SHP77 (cell line): Measurements from ENCODE around the gene COL13A1.

ENCODE experiments used
- DNase-seq, 2 experiments: peaks; one replicate each; lab custom pipeline; 2025; lab: John Stamatoyannopoulos, UW

Gene COL13A1

DNA sequence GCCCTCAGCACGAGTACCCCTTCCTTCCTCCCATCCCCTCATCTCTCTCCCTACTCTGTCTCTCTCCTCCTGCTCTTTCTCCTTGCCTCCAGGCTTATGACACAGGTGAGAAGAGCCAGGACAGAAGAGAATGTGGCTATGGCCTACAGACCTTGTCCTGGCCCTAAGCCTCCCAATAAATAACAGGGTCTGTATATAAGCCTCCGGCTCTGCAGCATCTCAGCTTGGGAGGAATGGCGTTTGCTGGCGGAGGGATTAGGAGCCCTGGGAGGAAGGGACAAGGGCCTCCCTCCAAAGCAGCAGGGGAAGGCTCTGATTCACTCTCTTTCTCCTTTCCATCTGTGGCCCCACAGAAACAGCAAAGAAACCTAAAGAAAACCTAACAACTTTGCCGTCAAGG, 45.8 kb downstream of the COL13A1 start:
- DNase-seq = no peak

DNA sequence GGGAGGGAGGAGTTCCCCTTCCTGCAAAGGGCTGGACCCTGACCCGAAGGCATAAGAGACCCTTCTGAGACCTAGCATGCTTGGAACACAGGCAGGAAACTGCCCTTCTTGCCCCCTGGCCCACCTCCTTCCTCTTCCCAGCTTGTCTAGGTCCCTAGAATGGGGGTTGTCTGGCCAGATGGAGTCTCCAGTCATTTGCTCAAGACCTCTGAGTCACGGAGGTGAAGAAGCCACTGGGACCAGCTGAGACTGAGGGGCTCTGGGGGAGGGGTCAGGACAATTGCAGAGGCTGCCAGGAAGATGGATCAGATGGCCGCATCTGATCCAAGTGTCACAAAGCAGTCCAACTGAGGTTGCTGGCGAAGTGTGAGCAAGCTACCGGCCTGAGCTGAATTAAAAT, 46.2 kb downstream of the COL13A1 start:
- DNase-seq = no peak

DNA sequence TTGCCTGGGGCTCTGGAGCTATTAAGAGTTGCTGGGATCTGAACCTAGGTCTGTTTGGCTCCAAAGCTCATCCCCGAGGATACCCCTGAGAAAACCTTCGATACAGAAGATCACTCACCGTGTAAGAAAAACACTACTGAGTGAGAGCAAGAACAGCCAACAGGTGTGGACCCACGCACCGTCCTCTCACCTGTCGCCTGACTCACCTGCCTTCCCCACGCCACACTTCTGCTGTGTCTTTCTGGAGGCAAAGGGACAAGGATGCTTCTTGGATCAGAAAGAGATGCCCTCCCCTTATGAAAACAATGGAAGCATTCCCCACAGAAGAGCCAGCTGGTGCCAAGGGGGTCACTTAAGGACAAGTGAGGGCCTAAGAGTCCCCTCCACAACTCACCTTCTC, 46.7 kb downstream of the COL13A1 start:
- DNase-seq = no peak

DNA sequence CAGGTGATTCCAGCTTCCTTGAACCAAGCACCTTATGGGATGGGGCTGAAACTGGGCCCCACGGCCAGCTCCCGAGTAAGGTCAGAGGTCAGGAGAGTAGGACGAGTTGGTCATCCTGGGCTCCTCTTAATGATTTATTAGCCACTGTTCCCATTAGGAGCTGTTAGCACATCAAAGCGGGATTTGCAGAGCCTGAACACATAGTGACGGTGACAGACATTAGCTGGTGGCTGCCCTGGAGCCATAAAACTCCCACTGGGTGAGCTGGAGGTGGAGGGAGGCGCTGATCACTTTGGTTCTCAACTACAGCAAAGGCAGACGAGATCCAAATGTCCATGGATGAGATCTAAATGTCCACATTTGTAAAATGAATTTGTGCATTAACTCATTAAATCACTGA, 48.1 kb downstream of the COL13A1 start:
- DNase-seq = no peak

DNA sequence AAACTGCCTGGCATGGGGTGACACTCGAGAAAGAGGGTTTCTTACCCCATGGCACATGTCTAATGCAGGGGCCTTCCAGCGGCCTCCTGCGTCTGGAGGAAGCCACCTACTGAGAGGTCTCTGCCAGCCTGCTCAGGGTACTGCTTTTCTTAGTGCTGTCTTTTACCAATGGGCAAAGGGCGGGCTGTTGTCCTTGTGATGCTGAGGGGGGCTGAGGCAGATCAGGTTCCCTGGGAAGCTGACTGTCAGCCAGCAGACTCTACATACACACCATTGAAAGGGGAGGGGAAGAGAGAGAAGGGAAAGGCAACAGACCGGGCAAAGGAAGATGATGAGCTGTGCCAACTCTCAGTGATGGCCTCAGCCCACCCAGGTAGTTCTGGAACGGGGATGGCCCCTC, 48.7 kb downstream of the COL13A1 start:
- no peak for DNase-seq

DNA sequence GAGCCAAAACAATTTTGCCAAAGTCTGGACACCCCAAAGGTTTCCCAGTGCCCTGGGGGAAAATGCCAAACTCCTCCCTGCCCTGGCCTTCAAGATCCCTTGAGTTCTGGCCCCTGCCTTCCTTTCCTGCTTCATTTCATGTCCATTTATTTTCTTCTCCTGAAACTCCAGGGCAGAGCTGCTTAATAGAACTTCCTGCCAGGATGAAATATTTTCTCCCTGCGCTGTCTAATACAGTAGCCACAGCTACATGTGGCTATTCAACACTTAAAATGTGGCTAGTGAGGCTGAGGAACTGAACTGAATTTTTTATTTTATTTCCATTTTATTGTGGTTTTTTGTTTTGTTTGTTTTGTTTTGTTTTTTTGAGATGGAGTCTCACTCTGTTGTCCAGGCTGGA, 49.6 kb downstream of the COL13A1 start:
- no peak for DNase-seq

DNA sequence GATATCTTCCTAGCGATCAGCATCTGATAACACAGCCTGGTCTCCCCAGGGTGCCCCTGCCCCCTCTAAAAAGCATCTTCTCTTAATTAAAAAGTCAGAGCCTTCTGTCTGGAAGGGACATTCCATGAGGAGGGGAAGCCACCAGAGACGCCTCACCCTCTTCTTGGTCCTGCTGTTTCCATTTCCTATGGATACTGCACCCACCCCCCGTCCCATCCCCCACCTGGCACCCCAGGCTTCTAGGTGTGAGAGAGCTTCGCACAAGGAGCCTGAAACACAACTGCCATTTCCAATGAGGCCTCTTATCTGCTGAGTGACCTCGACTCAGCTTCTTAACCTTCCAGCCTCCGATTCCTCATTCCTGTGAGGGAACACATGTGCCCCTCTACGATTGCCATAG, 51.4 kb downstream of the COL13A1 start:
- no peak for DNase-seq

DNA sequence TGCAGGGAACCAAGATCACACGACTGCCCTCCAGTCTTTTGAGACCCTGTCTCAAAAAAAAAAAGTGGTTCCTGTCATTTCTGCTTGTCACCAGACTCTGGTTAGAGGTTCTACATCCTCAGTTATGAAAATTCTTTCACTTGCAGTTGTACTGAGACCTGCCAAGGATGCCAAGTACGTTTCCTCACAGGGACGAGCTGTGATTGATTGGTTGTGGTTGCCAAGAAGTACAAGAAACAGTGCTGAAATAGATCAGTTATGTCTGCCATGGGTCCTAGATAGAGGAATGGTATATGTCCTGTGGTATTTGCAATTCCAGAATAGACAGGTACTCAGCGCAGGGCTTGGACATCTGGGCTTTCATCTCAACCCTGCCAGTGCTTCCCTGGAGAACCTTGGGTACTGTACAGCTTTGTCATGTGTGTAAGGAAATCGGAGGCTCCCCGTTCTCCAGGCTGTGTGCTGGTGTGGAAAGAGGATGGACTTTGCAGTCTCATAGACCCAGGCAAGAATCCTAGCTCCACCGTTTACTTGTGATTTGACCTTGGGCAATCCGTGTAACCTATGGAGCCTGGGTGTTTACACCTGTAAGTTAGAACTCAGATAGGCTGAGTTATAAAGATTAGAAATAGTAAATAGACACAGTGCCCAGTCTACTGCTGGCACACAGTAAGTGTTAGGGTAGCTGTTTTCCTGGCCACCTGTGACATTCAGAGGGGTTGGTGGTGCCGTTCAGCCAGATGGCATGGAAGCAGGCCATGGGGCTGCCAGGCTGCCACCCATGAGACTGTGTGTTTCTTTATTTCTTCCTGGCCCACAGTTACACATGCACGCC, 53.0 kb downstream of the COL13A1 start:
- DNase-seq = no peak

DNA sequence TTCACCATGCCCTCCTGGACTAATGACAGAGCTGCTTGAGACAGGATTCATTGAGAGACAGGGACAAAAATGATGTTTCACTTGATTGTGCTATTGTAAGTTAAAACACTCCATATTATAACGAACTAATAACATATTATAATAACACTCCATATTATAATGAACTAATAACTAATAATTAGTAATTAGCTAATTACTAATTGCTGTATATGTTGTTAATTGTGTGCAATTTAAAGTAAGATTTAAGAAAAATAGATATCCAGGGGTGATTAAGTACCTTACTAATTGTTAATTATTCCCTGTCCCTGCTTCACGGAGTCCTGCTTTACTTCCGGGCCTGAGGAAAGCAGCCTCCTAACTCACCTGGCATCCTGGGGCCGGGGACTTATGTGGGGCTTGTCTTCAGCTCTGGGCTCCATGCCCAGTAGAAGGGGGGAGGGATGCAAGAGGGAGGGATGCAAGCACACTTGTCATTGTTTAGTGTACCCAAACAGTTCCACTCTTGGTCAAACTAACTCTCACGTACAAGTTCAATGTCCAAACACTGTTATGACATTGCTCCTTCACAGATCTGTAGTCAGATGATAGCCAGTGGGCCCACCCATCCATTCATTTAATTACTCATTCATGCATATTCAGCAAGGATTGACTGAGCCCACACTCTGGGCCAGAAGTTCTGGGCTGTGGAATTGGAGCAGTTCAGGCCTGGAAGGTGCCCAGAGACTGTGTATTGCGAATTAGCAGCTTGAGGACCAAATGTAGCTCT, 53.8 kb downstream of the COL13A1 start:
- DNase-seq = no peak

DNA sequence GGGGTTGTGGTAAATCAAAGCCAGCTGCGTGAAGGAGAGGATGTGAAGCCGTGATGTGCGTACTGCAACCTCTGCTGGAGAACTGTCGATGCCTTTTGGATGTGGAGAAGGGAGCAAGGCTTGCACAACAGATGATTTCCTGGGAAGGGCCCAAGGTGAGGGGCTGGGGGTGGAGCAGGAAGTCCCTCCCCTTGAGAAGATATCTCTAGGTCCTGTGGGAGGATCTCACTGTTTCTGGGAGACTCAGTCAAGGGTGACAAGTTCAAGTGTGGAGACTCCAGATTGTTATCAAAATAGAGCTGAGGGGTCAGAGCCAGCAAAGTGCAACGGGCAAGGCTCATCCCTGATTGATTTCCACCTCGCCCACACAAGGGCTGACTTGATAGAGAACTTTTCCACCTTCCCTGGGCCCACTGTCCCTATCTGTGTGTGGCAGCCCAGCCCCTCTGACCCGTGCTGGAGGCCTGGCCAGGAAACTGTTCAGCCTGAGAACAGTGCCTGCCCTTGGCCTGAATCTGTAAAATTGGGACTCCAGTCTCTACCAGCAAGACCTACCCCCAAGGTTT, 55.0 kb downstream of the COL13A1 start:
- DNase-seq = no peak

DNA sequence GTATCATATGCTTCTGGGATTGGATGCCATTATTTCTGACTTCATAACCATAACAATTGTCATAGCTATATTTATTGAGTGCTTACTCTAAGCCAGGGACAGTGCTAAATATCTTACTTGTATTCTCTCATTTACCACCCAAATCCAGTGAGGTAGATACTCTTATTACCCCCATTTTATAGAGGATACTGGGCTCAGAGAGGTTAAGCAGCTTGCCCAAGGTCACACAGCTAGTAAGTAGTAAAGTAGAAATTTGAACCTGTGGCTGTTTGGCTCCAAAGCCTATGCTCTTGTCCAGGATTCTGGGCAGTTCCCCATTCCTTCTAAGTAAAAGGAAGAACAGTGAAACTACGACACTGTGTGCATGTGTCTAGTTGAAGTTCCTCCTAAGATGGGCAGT, 56.5 kb downstream of the COL13A1 start:
- no peak for DNase-seq

DNA sequence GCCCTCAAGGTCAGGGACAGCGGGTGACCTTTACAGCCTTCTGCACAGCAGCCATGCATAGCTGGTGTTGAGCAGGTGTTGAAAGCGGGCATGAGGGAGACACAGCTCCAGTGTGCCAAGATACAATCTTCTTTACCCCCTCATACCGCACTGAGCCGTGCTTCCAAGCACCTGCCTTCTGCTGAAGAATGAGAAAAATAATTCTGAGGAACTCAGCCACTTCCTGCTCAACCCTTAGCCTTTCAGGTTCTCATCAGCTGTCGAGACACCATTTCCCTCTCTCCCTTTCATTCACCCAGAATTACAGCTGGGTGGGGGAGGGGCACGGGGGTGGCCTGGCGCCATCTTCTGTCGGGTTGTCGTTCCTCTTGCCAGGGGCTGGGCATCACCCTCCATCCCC, 58.6 kb downstream of the COL13A1 start:
- no peak for DNase-seq

DNA sequence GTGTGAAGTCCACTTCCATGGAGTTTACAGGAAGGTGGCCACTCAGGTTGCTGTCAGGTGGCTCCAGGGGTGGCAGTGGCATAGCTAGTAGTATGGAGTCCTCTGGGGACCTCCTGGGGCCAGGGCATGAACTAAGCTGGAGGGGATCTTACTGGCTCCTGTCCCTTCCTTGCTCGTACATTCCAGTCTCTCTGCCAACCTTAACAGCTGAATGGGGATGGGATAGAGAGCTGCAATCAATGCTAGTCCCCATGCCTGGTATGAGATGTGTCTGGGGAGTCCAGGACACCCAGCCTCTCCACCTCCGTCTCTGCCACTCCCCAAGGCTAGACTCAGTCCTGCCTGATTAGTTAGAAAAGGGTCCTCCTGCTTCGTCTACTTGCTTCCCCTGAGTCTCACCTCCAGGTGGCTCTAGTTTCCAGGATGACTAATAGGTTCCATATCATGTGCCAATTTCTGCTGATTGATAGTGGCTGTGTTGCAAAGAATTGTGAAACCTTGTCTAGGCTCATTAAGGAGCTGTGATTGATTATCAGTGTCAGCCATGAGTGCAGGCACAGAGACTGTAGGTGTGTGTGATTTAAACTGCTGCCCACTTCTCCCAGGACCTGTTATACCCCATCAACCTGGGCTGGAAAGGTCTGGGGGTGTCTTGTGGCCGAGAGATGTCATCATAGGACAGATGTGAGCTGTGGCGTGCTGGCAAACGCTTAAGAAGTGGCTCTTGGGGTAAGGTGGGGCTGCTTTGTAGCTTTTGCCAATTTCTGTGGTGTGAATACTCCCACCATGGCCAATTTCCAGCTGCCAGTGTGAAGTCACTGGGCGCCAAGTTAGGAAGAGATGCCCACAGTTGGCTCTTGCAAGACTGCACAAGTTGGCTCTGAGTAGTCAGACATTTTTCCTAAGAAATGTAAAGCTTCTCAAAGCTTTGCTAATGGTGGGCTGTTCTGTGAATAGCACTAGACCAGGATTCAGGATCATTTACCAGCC, 59.8 kb downstream of the COL13A1 start:
- no peak for DNase-seq

DNA sequence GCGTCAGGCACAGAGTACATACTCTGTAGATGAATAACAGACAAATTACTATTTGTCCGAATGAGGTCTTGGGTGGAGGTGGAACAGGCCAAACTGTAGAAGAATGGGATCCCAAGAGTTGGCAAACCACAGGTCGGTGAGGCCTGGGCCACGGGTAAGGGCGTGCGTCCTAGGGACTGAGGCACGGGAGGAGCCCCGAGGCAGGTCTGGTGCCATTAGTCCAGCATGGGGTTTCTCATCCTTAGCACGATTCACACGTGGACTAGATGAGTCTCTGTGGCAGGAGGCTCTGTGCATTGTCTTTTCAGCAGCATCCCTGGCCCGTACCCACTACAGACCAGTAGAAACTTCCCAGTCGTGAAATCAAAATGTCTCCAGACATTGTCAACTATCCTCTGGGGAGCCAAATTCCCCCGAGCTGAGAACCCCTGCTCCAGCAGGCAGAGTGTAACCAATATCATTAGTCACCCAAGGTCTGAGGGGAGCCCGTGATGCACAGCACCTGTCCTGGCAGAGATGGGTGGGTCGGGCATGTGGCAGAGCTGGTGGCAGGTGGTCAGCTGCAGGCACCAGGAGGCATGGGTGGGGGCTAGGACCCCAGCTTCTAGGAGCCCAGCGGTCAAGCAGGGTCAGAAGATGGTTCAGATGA, 61.3 kb downstream of the COL13A1 start:
- no peak for DNase-seq

DNA sequence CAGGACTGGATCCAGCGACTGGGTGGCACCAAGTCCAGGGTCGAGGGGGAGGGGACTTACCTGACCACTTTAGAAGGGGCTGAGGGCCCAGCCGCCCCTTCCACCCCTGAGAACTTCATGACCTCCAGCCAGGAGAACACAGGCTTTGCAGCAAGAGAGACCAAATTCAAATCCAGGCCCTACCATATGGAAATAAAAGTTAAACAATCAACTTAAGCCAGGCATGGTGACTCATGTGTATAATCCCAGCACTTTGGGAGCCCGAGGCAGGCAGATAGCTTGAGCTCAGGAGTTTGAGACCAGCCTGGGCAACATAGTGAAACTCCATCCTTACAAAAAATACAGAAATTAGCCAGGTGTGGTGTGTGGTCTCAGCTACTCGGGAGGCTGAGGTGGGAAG, 61.9 kb downstream of the COL13A1 start:
- DNase-seq = no peak

DNA sequence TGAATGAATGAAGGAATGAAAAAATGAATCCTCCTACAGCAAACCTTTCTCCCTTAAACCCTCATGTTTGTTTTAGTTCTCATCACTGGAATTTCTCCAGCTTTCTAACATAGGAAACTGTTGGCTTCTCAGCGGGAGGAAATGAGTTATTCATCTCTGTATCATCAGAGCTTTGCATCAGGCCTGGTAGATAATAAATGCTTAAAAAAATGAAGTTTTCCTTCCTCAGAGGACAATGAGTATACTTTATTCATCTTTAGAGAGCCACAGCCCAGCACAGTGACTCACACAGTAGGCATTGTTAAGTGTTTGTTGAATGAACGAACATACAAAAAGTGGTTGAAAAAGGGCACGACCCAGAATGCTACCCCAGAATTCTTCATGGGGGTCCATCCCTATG, 62.6 kb downstream of the COL13A1 start:
- DNase-seq = no peak

DNA sequence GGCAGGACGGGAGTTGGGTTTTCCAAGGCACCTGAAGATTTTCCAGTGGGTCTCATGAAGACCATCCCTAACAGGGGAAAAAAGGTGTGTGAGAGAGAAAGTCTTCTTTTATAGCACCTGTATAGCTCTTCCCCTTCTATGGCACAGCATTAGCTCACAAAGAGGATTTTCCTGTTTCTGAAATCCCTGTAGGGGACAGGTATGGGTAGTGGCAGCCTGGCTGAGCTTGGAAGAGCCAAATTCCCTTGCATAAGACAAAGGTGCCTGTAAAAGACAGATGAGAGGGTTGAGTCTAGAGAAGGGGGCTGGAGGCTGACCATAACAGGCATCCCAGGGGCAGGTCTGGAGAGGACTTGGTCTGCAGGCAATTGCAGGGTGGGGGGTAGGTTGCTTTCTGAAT, 63.7 kb downstream of the COL13A1 start:
- DNase-seq = no peak

DNA sequence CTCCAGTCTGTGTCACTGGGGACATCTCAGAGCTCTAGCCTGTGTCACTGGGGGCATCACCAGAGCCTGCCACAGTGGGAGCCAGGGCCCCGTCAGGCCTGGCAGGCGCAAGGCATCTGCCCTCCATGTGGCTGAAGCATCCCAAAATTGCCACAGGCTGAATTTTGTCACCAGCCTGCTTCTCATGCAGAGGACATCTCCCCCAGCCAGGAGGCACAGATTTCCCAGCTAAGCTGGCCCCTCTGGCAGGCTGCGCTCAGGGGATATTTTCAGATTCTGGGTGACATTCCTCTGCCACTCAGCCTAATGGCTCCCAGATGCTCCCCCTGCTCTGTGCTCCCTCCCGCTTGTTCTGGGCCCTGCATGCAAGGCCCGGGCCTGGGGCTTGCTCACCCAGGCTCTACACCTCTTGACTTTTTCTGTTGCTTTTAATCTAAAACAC, 64.6 kb downstream of the COL13A1 start:
- no peak for DNase-seq

DNA sequence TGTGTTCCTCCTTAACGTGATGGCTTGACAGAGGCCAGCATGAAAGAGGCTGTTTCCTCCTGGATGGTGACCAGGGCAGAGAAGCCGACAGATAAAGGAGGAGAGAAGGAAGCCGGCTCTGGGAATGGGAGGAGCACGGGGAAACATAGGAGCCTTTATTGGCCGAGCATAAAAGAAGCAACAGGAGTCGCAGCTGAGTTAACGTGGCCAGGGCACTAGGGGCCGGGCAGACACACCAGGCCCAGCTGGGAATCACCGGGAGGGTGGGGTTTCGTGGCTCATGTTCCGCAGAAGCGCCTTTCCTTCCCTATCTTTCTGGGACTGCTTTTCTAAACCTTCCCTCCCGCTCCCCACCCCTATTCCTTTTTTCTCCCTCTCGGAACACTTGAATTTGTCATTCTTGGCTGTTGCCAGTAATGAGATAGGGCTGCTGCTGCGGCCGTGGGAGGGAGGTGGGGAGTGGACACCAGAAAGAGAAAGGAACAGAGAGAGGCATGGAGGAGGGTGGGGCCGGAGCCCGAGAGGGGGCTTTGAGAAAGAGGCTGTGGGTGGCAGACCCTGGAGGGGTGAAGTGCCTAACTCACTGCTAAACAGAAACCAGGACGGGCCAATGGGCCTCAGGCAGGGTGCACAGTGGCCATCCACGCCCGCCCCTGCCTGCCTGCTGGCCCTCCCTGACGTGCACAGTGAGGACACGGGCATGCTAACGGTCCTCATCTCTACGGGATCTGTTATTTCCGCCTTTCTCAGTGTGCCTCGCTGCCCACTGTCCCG, 65.2 kb downstream of the COL13A1 start:
- no peak for DNase-seq

DNA sequence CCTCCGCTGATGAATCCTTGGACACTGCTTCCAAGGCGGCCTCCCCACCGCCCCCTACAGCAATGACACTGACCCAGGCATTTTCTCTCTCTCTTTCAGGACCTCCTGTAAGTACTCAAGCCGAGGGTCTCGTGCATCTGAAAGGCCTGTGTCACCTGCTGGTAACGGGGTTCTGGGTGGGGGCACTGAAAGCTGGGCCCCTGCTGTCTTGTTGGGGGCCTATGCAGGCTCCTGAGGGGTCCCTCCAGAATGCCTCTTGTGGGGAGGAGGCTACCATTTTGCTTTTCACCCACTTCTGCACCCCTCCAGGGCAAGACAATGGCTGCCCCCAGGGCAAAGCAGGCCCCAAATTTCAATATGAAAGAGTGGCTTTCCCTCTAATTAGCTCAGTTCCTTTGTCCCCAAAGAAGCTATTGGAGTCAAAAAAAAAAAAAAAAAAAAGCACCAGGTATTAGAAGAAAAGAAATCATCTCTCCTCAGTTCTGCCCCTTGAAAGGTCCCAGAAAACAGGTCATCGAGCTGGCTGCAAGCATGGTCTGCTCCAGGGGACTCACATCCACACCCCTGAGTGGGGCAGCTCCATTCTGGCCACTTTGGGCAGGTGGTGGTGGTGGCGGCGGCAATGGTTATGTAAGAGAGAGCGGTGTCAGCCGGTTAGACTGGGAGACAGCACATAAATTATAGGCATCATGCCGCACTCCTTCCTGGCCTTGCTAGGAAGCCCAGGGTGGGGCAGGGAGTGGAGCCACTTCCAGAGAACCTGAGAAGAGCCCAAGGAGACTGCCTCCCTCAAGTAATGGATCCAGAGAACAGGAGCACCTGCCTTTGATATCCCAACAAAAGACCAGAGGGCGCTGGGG, 66.2 kb downstream of the COL13A1 start:
- no peak for DNase-seq
